AG09309 (cell line): Measurements from ENCODE around the gene MBD3L2.

Experiments
- DNase-seq: peaks from one replicate; pipeline ENCODE4 v3.0.0-alpha.2; 2010; ENCODE audit warnings: low read depth
- H3K4me3 ChIP-seq: 2 replicates; pipeline ENCODE4 v1.5.1; 2011; ENCODE audit warnings: mild to moderate bottlenecking, low read depth, low read length, moderate library complexity; ENCODE audit not compliant: control insufficient read depth
- TF ChIP-seq, protein P1 (sequence below): IDR thresholded peaks from 2 replicates; pipeline ENCODE4 v1.5.1; 2011; ENCODE audit warnings: mild to moderate bottlenecking, low read depth, low read length, inconsistent platforms; ENCODE audit not compliant: insufficient read depth, control insufficient read depth; ENCODE audit errors: missing control alignments

MBD3L2 gene

DNA sequence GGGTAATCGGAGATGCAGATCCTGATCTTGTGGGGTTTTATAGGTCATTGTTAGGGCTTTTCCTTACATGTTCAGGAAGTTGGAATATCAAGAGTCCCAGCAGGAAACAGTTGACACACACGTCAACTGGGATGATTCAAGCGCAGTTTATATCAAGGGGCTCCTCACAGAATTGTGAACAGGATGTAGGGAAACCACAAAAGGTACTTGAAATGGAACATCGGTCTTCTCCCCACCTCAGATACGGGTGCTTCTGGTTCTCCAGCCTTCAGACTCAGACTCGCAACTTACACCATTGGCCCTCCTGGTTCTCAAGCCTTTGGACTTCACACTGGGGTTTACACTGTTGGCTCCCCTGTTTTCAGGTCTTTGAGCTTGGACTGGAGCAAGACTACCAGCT, 39.9 kb downstream of the MBD3L2 start:
- no peak for DNase-seq
- no peak overlapping the region for H3K4me3 ChIP-seq
- TF ChIP-seq, protein P1, sequence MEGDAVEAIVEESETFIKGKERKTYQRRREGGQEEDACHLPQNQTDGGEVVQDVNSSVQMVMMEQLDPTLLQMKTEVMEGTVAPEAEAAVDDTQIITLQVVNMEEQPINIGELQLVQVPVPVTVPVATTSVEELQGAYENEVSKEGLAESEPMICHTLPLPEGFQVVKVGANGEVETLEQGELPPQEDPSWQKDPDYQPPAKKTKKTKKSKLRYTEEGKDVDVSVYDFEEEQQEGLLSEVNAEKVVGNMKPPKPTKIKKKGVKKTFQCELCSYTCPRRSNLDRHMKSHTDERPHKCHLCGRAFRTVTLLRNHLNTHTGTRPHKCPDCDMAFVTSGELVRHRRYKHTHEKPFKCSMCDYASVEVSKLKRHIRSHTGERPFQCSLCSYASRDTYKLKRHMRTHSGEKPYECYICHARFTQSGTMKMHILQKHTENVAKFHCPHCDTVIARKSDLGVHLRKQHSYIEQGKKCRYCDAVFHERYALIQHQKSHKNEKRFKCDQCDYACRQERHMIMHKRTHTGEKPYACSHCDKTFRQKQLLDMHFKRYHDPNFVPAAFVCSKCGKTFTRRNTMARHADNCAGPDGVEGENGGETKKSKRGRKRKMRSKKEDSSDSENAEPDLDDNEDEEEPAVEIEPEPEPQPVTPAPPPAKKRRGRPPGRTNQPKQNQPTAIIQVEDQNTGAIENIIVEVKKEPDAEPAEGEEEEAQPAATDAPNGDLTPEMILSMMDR = no peak

DNA sequence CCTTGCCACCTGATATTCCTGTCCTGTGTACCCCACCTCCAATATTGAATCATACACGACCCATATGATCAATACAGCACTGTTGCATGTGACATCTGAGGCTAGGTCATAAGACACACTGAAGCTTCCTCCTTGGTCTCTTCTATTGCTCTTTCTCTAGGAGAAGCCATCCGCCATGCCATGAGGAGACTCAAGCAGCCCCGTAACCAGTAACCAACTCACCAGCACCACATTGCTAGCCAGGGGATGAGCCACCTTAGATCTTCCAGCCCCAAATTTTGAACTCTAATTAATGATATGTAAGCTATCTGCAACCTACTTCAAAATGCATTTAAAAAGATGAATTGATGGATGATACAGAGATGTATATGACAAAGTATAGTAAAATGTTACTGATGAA, 49.0 kb downstream of the MBD3L2 start:
- H3K4me3 ChIP-seq = no peak overlapping the region; the same call in 1 of the 2 replicates
- no peak for DNase-seq
- TF ChIP-seq, protein P1 = no peak

DNA sequence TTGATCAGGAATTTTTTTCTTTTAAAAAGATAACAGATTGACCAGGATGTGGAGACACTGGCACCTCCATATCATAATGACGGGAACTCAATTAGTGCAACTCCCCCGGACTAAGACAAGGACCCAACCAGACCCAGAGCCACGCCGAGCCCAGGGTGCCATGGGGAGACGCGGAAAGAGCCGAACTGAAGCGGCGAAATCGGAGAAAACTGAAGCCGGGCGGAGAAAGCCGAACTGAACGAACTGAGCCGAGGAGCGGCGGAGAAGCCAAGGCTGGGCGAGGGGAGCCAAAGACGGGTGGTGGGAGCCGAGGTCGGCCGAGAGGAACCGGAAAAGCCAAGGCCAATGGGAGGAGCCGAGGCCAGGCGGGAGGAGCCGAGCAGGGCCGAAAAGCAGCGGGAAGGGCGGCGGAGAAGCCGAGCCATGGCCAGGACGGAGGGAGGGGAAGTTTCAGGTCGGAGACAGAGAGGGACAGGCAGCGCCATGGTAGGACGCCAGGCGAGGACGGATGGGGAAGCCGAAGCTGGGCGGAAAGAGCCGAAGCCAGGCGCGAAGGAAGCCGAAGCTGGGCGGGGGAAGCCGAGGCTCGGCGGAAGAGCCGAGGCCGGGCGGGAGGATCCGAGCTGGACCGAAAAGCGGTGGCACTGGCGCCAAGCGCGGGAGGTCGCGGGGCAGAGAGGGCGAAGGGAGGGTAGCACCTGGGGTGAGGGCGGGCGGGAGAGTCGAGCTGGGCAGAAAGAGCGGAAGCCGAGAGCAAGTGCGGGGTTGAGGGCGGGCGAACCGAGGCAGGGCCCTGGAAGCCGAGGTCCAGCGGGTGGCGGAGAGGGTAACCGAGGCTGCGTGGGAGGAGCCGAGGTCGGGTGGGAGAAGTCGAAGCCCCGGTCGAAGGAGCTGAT, 49.8 kb downstream of the MBD3L2 start:
- TF ChIP-seq, protein P1 = no peak
- peak; percentile 58 for DNase-seq
- H3K4me3 ChIP-seq = peak overlapping the region; percentile 56

DNA sequence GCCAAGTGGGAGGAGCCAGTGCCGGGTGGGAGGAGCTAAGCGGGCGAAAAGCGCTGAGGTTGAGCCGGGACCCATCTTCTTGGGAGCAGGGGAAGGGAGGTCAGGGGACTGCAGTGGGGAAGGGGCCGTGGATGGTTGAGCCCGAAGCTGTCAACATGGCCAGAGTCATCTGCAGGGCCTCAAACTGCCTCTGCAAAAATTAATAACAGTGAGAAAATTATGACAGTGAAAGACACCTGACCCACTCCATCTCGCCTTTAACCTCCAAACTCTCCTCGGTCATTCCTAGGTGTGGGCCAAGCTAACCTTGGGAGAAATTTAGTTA, 50.4 kb downstream of the MBD3L2 start:
- DNase-seq = no peak
- TF ChIP-seq, protein P1 = no peak
- peak overlapping the region; percentile 56 for H3K4me3 ChIP-seq
